Gastrocnemius medialis (tissue), 4 donors: ENCODE measurements around the gene MAML3.

Source experiments
- POLR2A ChIP-seq, 2 donors: fragments of 450-650 bp; IDR thresholded peaks; one replicate each; pipeline ENCODE4 v1.6.1; 2017; ENCODE audit warnings: antibody characterized with exemption in 2 of 2, mild to moderate bottlenecking in 2 of 2, moderate library complexity in 2 of 2
- TF ChIP-seq, protein P1 (sequence below), 5 experiments: fragments of 450-650 bp in 3 of 5; fragments of 200-600 bp in 2 of 5; sonication (generic) in 2 of 5; IDR thresholded peaks in 4 of 5; conservative IDR thresholded peaks in 1 of 5; 1 replicate in 4 of 5; 2 replicates in 1 of 5; pipeline ENCODE4 v1.5.1; 2016 to 2019; ENCODE audit warnings: antibody characterized with exemption in 5 of 5, mild to moderate bottlenecking in 3 of 5, moderate library complexity in 3 of 5

DNA sequence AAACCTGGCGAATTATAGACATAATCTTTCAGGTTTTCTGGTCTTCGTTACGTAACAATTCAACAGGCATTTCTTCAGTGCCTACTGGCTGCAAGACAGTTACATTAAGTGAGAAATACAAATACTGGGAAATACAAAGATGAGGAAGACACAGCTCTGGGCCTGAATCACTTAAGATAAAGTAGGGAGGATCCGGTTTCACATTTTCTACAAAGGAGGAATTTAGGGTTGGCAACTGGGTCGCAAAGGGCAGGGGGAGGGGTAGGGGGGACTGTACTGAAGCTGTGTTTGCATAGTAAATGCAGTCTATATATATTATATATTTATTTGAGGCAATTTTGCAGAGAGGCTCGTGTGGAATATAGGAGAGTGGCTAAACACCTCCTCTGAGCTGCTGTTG, 107.4 kb downstream of the MAML3 start:
- TF ChIP-seq POLR2A (IDR thresholded peaks at IDR 0.05) = no peak
- TF ChIP-seq, protein P1, sequence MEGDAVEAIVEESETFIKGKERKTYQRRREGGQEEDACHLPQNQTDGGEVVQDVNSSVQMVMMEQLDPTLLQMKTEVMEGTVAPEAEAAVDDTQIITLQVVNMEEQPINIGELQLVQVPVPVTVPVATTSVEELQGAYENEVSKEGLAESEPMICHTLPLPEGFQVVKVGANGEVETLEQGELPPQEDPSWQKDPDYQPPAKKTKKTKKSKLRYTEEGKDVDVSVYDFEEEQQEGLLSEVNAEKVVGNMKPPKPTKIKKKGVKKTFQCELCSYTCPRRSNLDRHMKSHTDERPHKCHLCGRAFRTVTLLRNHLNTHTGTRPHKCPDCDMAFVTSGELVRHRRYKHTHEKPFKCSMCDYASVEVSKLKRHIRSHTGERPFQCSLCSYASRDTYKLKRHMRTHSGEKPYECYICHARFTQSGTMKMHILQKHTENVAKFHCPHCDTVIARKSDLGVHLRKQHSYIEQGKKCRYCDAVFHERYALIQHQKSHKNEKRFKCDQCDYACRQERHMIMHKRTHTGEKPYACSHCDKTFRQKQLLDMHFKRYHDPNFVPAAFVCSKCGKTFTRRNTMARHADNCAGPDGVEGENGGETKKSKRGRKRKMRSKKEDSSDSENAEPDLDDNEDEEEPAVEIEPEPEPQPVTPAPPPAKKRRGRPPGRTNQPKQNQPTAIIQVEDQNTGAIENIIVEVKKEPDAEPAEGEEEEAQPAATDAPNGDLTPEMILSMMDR (IDR thresholded peaks at IDR 0.05 in 4 of 5, conservative IDR thresholded peaks at IDR 0.05 in 1 of 5) = no peak
